GM10266 (cell line): Measurements from ENCODE around the gene IL2RA.

Source experiments
- DNase-seq: peaks from one replicate; pipeline ENCODE4 v3.0.0; 2012; ENCODE audit errors: extremely low spot score
- CTCF ChIP-seq: IDR thresholded peaks from 2 replicates; pipeline ENCODE4 v1.5.1; 2012; ENCODE audit warnings: mild to moderate bottlenecking, low read depth; ENCODE audit not compliant: control insufficient read depth, insufficient read depth; ENCODE audit errors: missing control alignments

Gene IL2RA

GRCh38 chr10:6034371-6034770 is 27.8 kb downstream of the IL2RA start:
- no peak for DNase-seq

GRCh38 chr10:6033954-6034353 is 28.2 kb downstream of the IL2RA start:
- DNase-seq = no peak
- no peak for TF ChIP-seq CTCF

More at GRCh38 chr10:6034371-6034770, 27.8 kb downstream of the IL2RA start:
- TF ChIP-seq CTCF = no peak

- no peak for DNase-seq
- no peak for TF ChIP-seq CTCF
Measured at GRCh38 chr10:6030940-6031339, 31.2 kb downstream of the IL2RA start.

GRCh38 chr10:6030217-6030616 is 31.9 kb downstream of the IL2RA start:
- DNase-seq = no peak
- TF ChIP-seq CTCF = no peak

- DNase-seq = no peak
- TF ChIP-seq CTCF = no peak
Measured at GRCh38 chr10:6027929-6028328, 34.2 kb downstream of the IL2RA start.

GRCh38 chr10:6025683-6026255 is 36.4 kb downstream of the IL2RA start:
- TF ChIP-seq CTCF = no peak
- no peak for DNase-seq

GRCh38 chr10:6024334-6024682 is 37.9 kb downstream of the IL2RA start:
- TF ChIP-seq CTCF = no peak

More at GRCh38 chr10:6024334-6024682, 37.9 kb downstream of the IL2RA start:
- DNase-seq = no peak
